Dendritic cell treated with granulocyte-macrophage colony-stimulating factor and Interleukin-4, amounts not matched to agents 40 ng/mL and 50 ng/mL, for 4 days (primary cell): Measurements from ENCODE around the gene SNAI3.
A peak's percentile ranks its signal among the peaks of the same experiment; 100 is the strongest.

Source experiments
- H3K27ac Mint-ChIP-seq: one replicate; pipeline ENCODE4 v1.8.0; 2022; ENCODE audit warnings: mild to moderate bottlenecking, mixed read lengths
- H3K27me3 Mint-ChIP-seq: one replicate; pipeline ENCODE4 v1.8.0; 2022; ENCODE audit warnings: mild to moderate bottlenecking, mixed read lengths
- H3K36me3 Mint-ChIP-seq: one replicate; pipeline ENCODE4 v1.8.0; 2022; ENCODE audit warnings: low read depth, mixed read lengths
- H3K4me1 Mint-ChIP-seq: one replicate; pipeline ENCODE4 v1.8.0; 2022; ENCODE audit warnings: low read depth, mixed read lengths
- H3K4me3 Mint-ChIP-seq: one replicate; pipeline ENCODE4 v1.8.0; 2022; ENCODE audit warnings: mild to moderate bottlenecking, moderate library complexity, mixed read lengths
- H3K9me3 Mint-ChIP-seq: one replicate; pipeline ENCODE4 v1.8.0; 2022; ENCODE audit warnings: mixed read lengths
- intact Hi-C: fragments of 100-400 bp; cut with micrococcal nuclease; formaldehyde crosslinking; loops from one replicate; pipeline ENCODE4 v1.15.0; 2022

The SNAI3 gene

GRCh38 chr16:88645455-88645854 lies 40.9 kb downstream of the SNAI3 start:
- Mint-ChIP-seq H3K27me3 (peaks cover 11% of the 10 kb centered on the region), H3K4me3 (no peak overlapping the region), H3K27ac (no peak overlapping the region), H3K4me1 (peaks cover 88% of the 10 kb centered on the region), H3K9me3 (no peaks in the 10 kb centered on the region), H3K36me3 (peaks cover 89% of the 10 kb centered on the region)
- intact Hi-C loops, result no loop called here

- peaks cover 30% of the 10 kb centered on the region for H3K27me3 Mint-ChIP-seq
Observed at GRCh38 chr16:88643644-88643932, 42.7 kb downstream of the SNAI3 start.

GRCh38 chr16:88642881-88643643 lies 43.2 kb downstream of the SNAI3 start:
- no peak overlapping the region for H3K4me3 Mint-ChIP-seq

More at GRCh38 chr16:88643644-88643932, 42.7 kb downstream of the SNAI3 start:
- H3K36me3 Mint-ChIP-seq, result peaks cover 70% of the 10 kb centered on the region
- H3K4me1 Mint-ChIP-seq, result peaks cover 87% of the 10 kb centered on the region
- no peak overlapping the region for H3K4me3 Mint-ChIP-seq
- intact Hi-C loops, result no loop called here
- H3K27ac Mint-ChIP-seq, result no peak overlapping the region
- no peaks in the 10 kb centered on the region for H3K9me3 Mint-ChIP-seq

GRCh38 chr16:88640498-88641247 lies 45.6 kb downstream of the SNAI3 start:
- Mint-ChIP-seq H3K27me3 (peaks cover 55% of the 10 kb centered on the region), H3K4me1 (peaks cover 86% of the 10 kb centered on the region), H3K9me3 (no peaks in the 10 kb centered on the region), H3K27ac (peak overlapping the region; percentile 35), H3K36me3 (peaks cover 41% of the 10 kb centered on the region), H3K4me3 (no peak overlapping the region)
- intact Hi-C loops, result no loop called here

More at GRCh38 chr16:88642881-88643643, 43.2 kb downstream of the SNAI3 start:
- peaks cover 35% of the 10 kb centered on the region for H3K27me3 Mint-ChIP-seq
- H3K27ac Mint-ChIP-seq, result no peak overlapping the region
- intact Hi-C loops, result no loop called here
- H3K9me3 Mint-ChIP-seq, result no peaks in the 10 kb centered on the region
- H3K4me1 Mint-ChIP-seq, result peaks cover 87% of the 10 kb centered on the region
- H3K36me3 Mint-ChIP-seq, result peaks cover 65% of the 10 kb centered on the region

GRCh38 chr16:88640039-88640495 lies 46.2 kb downstream of the SNAI3 start:
- H3K27ac Mint-ChIP-seq, result peak overlapping the region; percentile 35
- intact Hi-C loops, result no loop called here

GRCh38 chr16:88639231-88640038 lies 46.9 kb downstream of the SNAI3 start:
- no peak overlapping the region for H3K4me3 Mint-ChIP-seq
- no peaks in the 10 kb centered on the region for H3K9me3 Mint-ChIP-seq
- peaks cover 61% of the 10 kb centered on the region for H3K27me3 Mint-ChIP-seq
- H3K4me1 Mint-ChIP-seq, result peaks cover 85% of the 10 kb centered on the region
- H3K36me3 Mint-ChIP-seq, result peaks cover 29% of the 10 kb centered on the region
- intact Hi-C loops, result loop anchor here (10.0 kb wide), 2 partner anchors 45 to 55 kb away; partner anchors contain the start of gene SNAI3
- peak overlapping the region; percentile 35 for H3K27ac Mint-ChIP-seq

More at GRCh38 chr16:88640039-88640495, 46.2 kb downstream of the SNAI3 start:
- Mint-ChIP-seq H3K4me3 (no peak overlapping the region), H3K36me3 (peaks cover 35% of the 10 kb centered on the region), H3K4me1 (peaks cover 86% of the 10 kb centered on the region), H3K9me3 (no peaks in the 10 kb centered on the region), H3K27me3 (peaks cover 61% of the 10 kb centered on the region)

- Mint-ChIP-seq H3K4me1 (peaks cover 83% of the 10 kb centered on the region), H3K9me3 (no peaks in the 10 kb centered on the region), H3K36me3 (peaks cover 20% of the 10 kb centered on the region), H3K27me3 (peaks cover 61% of the 10 kb centered on the region), H3K27ac (no peak within 1 kb of the TSS), H3K4me3 (no peak within 1 kb of the TSS)
- intact Hi-C loops, result loop anchor here (10.0 kb wide), 2 partner anchors 46 to 54 kb away; partner anchors contain the start of gene SNAI3
Observed at GRCh38 chr16:88638323-88639230, 47.7 kb downstream of the SNAI3 start, which contains the start of gene IL17C. Gene IL17C, plus strand, starts transcription at chr16:88638572. Its CDS starts 70 bp downstream, at chr16:88638642.

GRCh38 chr16:88636488-88637265 lies 49.6 kb downstream of the SNAI3 start:
- Mint-ChIP-seq H3K4me1 (peaks cover 70% of the 10 kb centered on the region), H3K4me3 (no peak overlapping the region), H3K9me3 (no peaks in the 10 kb centered on the region), H3K27ac (no peak overlapping the region), H3K27me3 (peaks cover 61% of the 10 kb centered on the region), H3K36me3 (peaks cover 19% of the 10 kb centered on the region)
- intact Hi-C loops, result loop anchor here (10.0 kb wide), 2 partner anchors 48 to 52 kb away; partner anchors contain the start of gene SNAI3

- peak overlapping the region; percentile 20 for H3K4me3 Mint-ChIP-seq
- peaks cover 73% of the 10 kb centered on the region for H3K4me1 Mint-ChIP-seq
Observed at GRCh38 chr16:88635671-88636319, 50.5 kb downstream of the SNAI3 start.

GRCh38 chr16:88634994-88635670 lies 51.2 kb downstream of the SNAI3 start:
- peaks cover 67% of the 10 kb centered on the region for H3K4me1 Mint-ChIP-seq
- peaks cover 46% of the 10 kb centered on the region for H3K27me3 Mint-ChIP-seq
- H3K27ac Mint-ChIP-seq, result peak overlapping the region; percentile 83
- intact Hi-C loops, result loop anchor here (10.0 kb wide), 2 partner anchors 50 kb away; partner anchors contain the start of gene SNAI3
- peaks cover 33% of the 10 kb centered on the region for H3K36me3 Mint-ChIP-seq
- no peaks in the 10 kb centered on the region for H3K9me3 Mint-ChIP-seq
- H3K4me3 Mint-ChIP-seq, result peak overlapping the region; percentile 88

More at GRCh38 chr16:88635671-88636319, 50.5 kb downstream of the SNAI3 start:
- Mint-ChIP-seq H3K36me3 (peaks cover 27% of the 10 kb centered on the region), H3K9me3 (no peaks in the 10 kb centered on the region), H3K27me3 (peaks cover 53% of the 10 kb centered on the region), H3K27ac (peak overlapping the region; percentile 83)
- intact Hi-C loops, result loop anchor here (10.0 kb wide), 2 partner anchors 49 to 51 kb away; partner anchors contain the start of gene SNAI3
